Immature natural killer cell (primary cell): ENCODE measurements around the gene CCDC102A. TPM values are rescaled to one million over a fixed set of nuclear protein-coding genes. Genes with fewer than 3 reads are reported as not detected.
"Not testable (repeated sequence)": the region's sequence is repeated elsewhere in the genome, so short reads cannot be mapped to it uniquely, and the experiment has no call there.

Source experiments
- DNase-seq, 3 donors: peaks; one replicate each; pipeline ENCODE4 v3.0.0; 2022; ENCODE audit warnings: mixed read lengths in 1 of 3
- H3K27ac Mint-ChIP-seq, 6 donors: one replicate each; pipeline ENCODE4 v1.8.0; 2020; ENCODE audit warnings: mixed read lengths in 6 of 6, mild to moderate bottlenecking in 5 of 6, inconsistent platforms in 4 of 6, moderate library complexity in 3 of 6
- H3K27me3 Mint-ChIP-seq, 3 donors: one replicate each; pipeline ENCODE4 v1.8.0; 2020 to 2021; ENCODE audit warnings: low read depth in 3 of 3, mild to moderate bottlenecking in 3 of 3, mixed read lengths in 3 of 3, moderate library complexity in 3 of 3, inconsistent platforms in 1 of 3
- H3K36me3 Mint-ChIP-seq, 3 donors: one replicate each; pipeline ENCODE4 v1.8.0; 2020; ENCODE audit warnings: mixed read lengths in 3 of 3, inconsistent platforms in 2 of 3, mild to moderate bottlenecking in 2 of 3
- H3K4me1 Mint-ChIP-seq, 2 donors: one replicate each; pipeline ENCODE4 v1.8.0; 2020; ENCODE audit warnings: inconsistent platforms in 2 of 2, mild to moderate bottlenecking in 2 of 2, mixed read lengths in 2 of 2, moderate library complexity in 1 of 2
- H3K4me3 Mint-ChIP-seq, 5 donors: one replicate each; pipeline ENCODE4 v1.8.0; 2020; ENCODE audit warnings: mild to moderate bottlenecking in 5 of 5, mixed read lengths in 5 of 5, inconsistent platforms in 3 of 5, moderate library complexity in 3 of 5
- H3K9me3 Mint-ChIP-seq, 6 donors: one replicate each; pipeline ENCODE4 v1.8.0; 2020; ENCODE audit warnings: mild to moderate bottlenecking in 6 of 6, mixed read lengths in 6 of 6, inconsistent platforms in 4 of 6, moderate library complexity in 3 of 6
- polyA plus RNA-seq, 3 donors: library from polyadenylated mRNA; unstranded; fragments of 300-500 nt; fragmentation: Illumina TruSeq; gene quantifications; one replicate each; pipeline ENCODE4 v1.2.3, GENCODE V29; 2021

CCDC102A gene
- polyA plus RNA-seq, 3 donors from 2014 or later, result 8.8 to 26.4 (median 13.9) TPM

- Mint-ChIP-seq H3K36me3 (peaks cover 19 to 33% (median 22%) of the 10 kb centered on the region in 3 donors), H3K27ac (peak overlapping the region in 5 of 6 donors; percentile 61 to 84 (median 69)), H3K4me1 (peaks cover 32 to 34% of the 10 kb centered on the region in 2 donors), H3K4me3 (no peak overlapping the region), H3K9me3 (no peaks in the 10 kb centered on the region), H3K27me3 (peaks cover 5 to 16% (median 12%) of the 10 kb centered on the region in 3 donors)
- no peak for DNase-seq
These were observed 36.8 kb upstream of the CCDC102A start for GRCh38 chr16:57572978-57573728.

- peak overlapping the region in 1 of 6 donors; percentile 36 for H3K27ac Mint-ChIP-seq
- no peak for DNase-seq
- peaks cover 0 to 10% (median 7%) of the 10 kb centered on the region in 3 donors for H3K27me3 Mint-ChIP-seq
- peaks cover 18 to 19% of the 10 kb centered on the region in 2 donors for H3K4me1 Mint-ChIP-seq
- H3K9me3 Mint-ChIP-seq, result no peaks in the 10 kb centered on the region
- H3K4me3 Mint-ChIP-seq, result no peak overlapping the region
- H3K36me3 Mint-ChIP-seq, result peaks cover 24 to 45% (median 27%) of the 10 kb centered on the region in 3 donors
These were observed 34.7 kb upstream of the CCDC102A start for GRCh38 chr16:57571098-57571497.

GRCh38 chr16:57570301-57571070 is 34.1 kb upstream of the CCDC102A start:
- no peak for DNase-seq
- Mint-ChIP-seq H3K4me1 (peaks cover 16 to 18% of the 10 kb centered on the region in 2 donors), H3K36me3 (peaks cover 27 to 48% (median 27%) of the 10 kb centered on the region in 3 donors), H3K4me3 (no peak overlapping the region), H3K27ac (peak overlapping the region in 3 of 6 donors; percentile 77 to 87 (median 84)), H3K9me3 (no peaks in the 10 kb centered on the region), H3K27me3 (peaks cover 0 to 11% (median 7%) of the 10 kb centered on the region in 3 donors)

GRCh38 chr16:57569306-57569946 is 33.1 kb upstream of the CCDC102A start:
- peaks cover 27 to 54% (median 27%) of the 10 kb centered on the region in 3 donors for H3K36me3 Mint-ChIP-seq
- peaks cover 17 to 19% of the 10 kb centered on the region in 2 donors for H3K4me1 Mint-ChIP-seq
- peak overlapping the region; percentile 77 to 88 (median 86) for H3K27ac Mint-ChIP-seq
- no peak for DNase-seq
- H3K4me3 Mint-ChIP-seq, result peak overlapping the region in 1 of 5 donors; percentile 44
- peaks cover 0 to 10% (median 7%) of the 10 kb centered on the region in 3 donors for H3K27me3 Mint-ChIP-seq
- no peaks in the 10 kb centered on the region for H3K9me3 Mint-ChIP-seq

- not testable (repeated sequence) for H3K4me3 Mint-ChIP-seq, H3K9me3 Mint-ChIP-seq, H3K27me3 Mint-ChIP-seq, DNase-seq
- H3K36me3 Mint-ChIP-seq, result peaks cover 27 to 54% (median 27%) of the 10 kb centered on the region in 3 donors
- H3K27ac Mint-ChIP-seq, result peak overlapping the region in 5 of 6 donors; percentile 11 to 87 (median 84)
- H3K4me1 Mint-ChIP-seq, result peaks cover 17 to 22% of the 10 kb centered on the region in 2 donors
These were observed 32.4 kb upstream of the CCDC102A start for GRCh38 chr16:57568772-57569171.

GRCh38 chr16:57568173-57568678 is 31.9 kb upstream of the CCDC102A start:
- H3K27me3 Mint-ChIP-seq, result peaks cover 0 to 9% (median 7%) of the 10 kb centered on the region in 3 donors
- H3K36me3 Mint-ChIP-seq, result peaks cover 23 to 58% (median 27%) of the 10 kb centered on the region in 3 donors
- H3K27ac Mint-ChIP-seq, result peak overlapping the region; percentile 36 to 87 (median 82)
- no peak overlapping the region for H3K4me3 Mint-ChIP-seq
- peaks cover 17 to 22% of the 10 kb centered on the region in 2 donors for H3K4me1 Mint-ChIP-seq
- no peaks in the 10 kb centered on the region for H3K9me3 Mint-ChIP-seq
- no peak for DNase-seq

GRCh38 chr16:57567691-57568090 is 31.3 kb upstream of the CCDC102A start:
- no peak for DNase-seq
- no peak overlapping the region for H3K4me3 Mint-ChIP-seq
- H3K9me3 Mint-ChIP-seq, result no peaks in the 10 kb centered on the region
- H3K4me1 Mint-ChIP-seq, result peaks cover 20 to 23% of the 10 kb centered on the region in 2 donors
- H3K36me3 Mint-ChIP-seq, result peaks cover 26 to 59% (median 27%) of the 10 kb centered on the region in 3 donors
- H3K27ac Mint-ChIP-seq, result peak overlapping the region; percentile 27 to 87 (median 82)
- peaks cover 0 to 9% (median 7%) of the 10 kb centered on the region in 3 donors for H3K27me3 Mint-ChIP-seq

- Mint-ChIP-seq H3K9me3 (no peaks in the 10 kb centered on the region), H3K36me3 (peaks cover 29 to 72% (median 39%) of the 10 kb centered on the region in 3 donors), H3K27ac (peak overlapping the region in 5 of 6 donors; percentile 45 to 84 (median 79)), H3K4me3 (no peak overlapping the region), H3K27me3 (peaks cover 2 to 9% (median 7%) of the 10 kb centered on the region in 3 donors), H3K4me1 (peaks cover 31 to 35% of the 10 kb centered on the region in 2 donors)
- DNase-seq, result no peak
These were observed 30.1 kb upstream of the CCDC102A start for GRCh38 chr16:57566436-57566835.

- peaks cover 36 to 78% (median 47%) of the 10 kb centered on the region in 3 donors for H3K36me3 Mint-ChIP-seq
- peaks cover 2 to 13% (median 7%) of the 10 kb centered on the region in 3 donors for H3K27me3 Mint-ChIP-seq
- peaks cover 40 to 45% of the 10 kb centered on the region in 2 donors for H3K4me1 Mint-ChIP-seq
- H3K27ac Mint-ChIP-seq, result peak overlapping the region in 4 of 6 donors; percentile 55 to 75 (median 67)
- no peak overlapping the region for H3K4me3 Mint-ChIP-seq
- no peaks in the 10 kb centered on the region for H3K9me3 Mint-ChIP-seq
- DNase-seq, result no peak
These were observed 29.1 kb upstream of the CCDC102A start for GRCh38 chr16:57565461-57565860.

- Mint-ChIP-seq H3K4me1 (peaks cover 46 to 49% of the 10 kb centered on the region in 2 donors), H3K4me3 (no peak overlapping the region), H3K9me3 (peaks cover 0 to 2% (median 0%) of the 10 kb centered on the region in 6 donors), H3K27ac (peak overlapping the region; percentile 3 to 73 (median 56)), H3K27me3 (peaks cover 2 to 11% (median 7%) of the 10 kb centered on the region in 3 donors), H3K36me3 (peaks cover 40 to 78% (median 49%) of the 10 kb centered on the region in 3 donors)
- DNase-seq, result no peak
These were observed 28.4 kb upstream of the CCDC102A start for GRCh38 chr16:57564571-57565270.

GRCh38 chr16:57563761-57564160 is 27.4 kb upstream of the CCDC102A start:
- DNase-seq, result no peak
- peak overlapping the region in 2 of 6 donors; percentile 62 for H3K27ac Mint-ChIP-seq
- peaks cover 49 to 50% of the 10 kb centered on the region in 2 donors for H3K4me1 Mint-ChIP-seq
- H3K9me3 Mint-ChIP-seq, result peaks cover 0 to 2% (median 0%) of the 10 kb centered on the region in 6 donors
- peaks cover 2 to 9% (median 5%) of the 10 kb centered on the region in 3 donors for H3K27me3 Mint-ChIP-seq
- H3K4me3 Mint-ChIP-seq, result no peak overlapping the region
- H3K36me3 Mint-ChIP-seq, result peaks cover 31 to 71% (median 46%) of the 10 kb centered on the region in 3 donors

GRCh38 chr16:57563487-57563750 is 27.0 kb upstream of the CCDC102A start:
- H3K27ac Mint-ChIP-seq, result peak overlapping the region in 3 of 6 donors; percentile 61 to 62 (median 62)
- H3K4me1 Mint-ChIP-seq, result peaks cover 53 to 54% of the 10 kb centered on the region in 2 donors
- H3K27me3 Mint-ChIP-seq, result peaks cover 2 to 11% (median 5%) of the 10 kb centered on the region in 3 donors
- no peak for DNase-seq
- H3K9me3 Mint-ChIP-seq, result peaks cover 0 to 2% (median 0%) of the 10 kb centered on the region in 6 donors
- no peak overlapping the region for H3K4me3 Mint-ChIP-seq
- H3K36me3 Mint-ChIP-seq, result peaks cover 28 to 68% (median 43%) of the 10 kb centered on the region in 3 donors
